Keratinocyte (primary cell): ENCODE results near the gene WNT7B. TPM values are rescaled to one million over a fixed set of nuclear protein-coding genes. Genes with fewer than 3 reads are reported as not detected.

Experiments
- DNase-seq: peaks from one replicate; pipeline ENCODE4 v3.0.0-alpha.2; 2011; ENCODE audit warnings: low read depth, missing footprints, low spot score
- FAIRE-seq: peaks from 2 replicates; lab custom pipeline; 2011; peaks lifted over from hg19 to GRCh38; lab: Jason Lieb, UNC
- H2AFZ ChIP-seq: 2 replicates; pipeline ENCODE4 v1.6.0; 2012; ENCODE audit warnings: low read length, control low read depth, inconsistent platforms; ENCODE audit not compliant: control insufficient read depth
- H3K27ac ChIP-seq: 2 replicates; pipeline ENCODE4 v1.5.1; 2011; ENCODE audit warnings: low read length; ENCODE audit not compliant: control insufficient read depth, insufficient read depth
- H3K27me3 ChIP-seq: 3 replicates; pipeline ENCODE4 v1.6.0; 2011; ENCODE audit warnings: low read length; ENCODE audit not compliant: control insufficient read depth, insufficient read depth; ENCODE audit errors: extremely low read depth
- H3K36me3 ChIP-seq, 2 experiments: 2 replicates in 1 of 2; 3 replicates in 1 of 2; pipeline ENCODE4 v1.5.1; 2011; ENCODE audit warnings: low read length in 2 of 2, mild to moderate bottlenecking in 1 of 2; ENCODE audit not compliant: control insufficient read depth in 2 of 2, insufficient read depth in 2 of 2; ENCODE audit errors: extremely low read depth in 1 of 2
- H3K4me1 ChIP-seq: 3 replicates; pipeline ENCODE4 v1.5.1; 2011; ENCODE audit warnings: low read length; ENCODE audit not compliant: control insufficient read depth, insufficient read depth; ENCODE audit errors: extremely low read depth
- H3K4me2 ChIP-seq: 3 replicates; pipeline ENCODE4 v1.6.0; 2011; ENCODE audit warnings: low read depth, low read length; ENCODE audit not compliant: control insufficient read depth, insufficient read depth; ENCODE audit errors: extremely low read depth
- H3K4me3 ChIP-seq, 3 experiments: fragments of 200-600 bp in 1 of 3; sonication (generic) in 1 of 3; 2 replicates in 2 of 3; 3 replicates in 1 of 3; pipeline ENCODE4 v1.5.1; 2011 to 2016; ENCODE audit warnings: low read length in 3 of 3, mild to moderate bottlenecking in 3 of 3, control low read depth in 2 of 3, inconsistent platforms in 1 of 3, low read depth in 1 of 3, mixed read lengths in 1 of 3, mixed run types in 1 of 3, moderate library complexity in 1 of 3; ENCODE audit not compliant: control insufficient read depth in 2 of 3, insufficient read depth in 2 of 3; ENCODE audit errors: extremely low read depth in 1 of 3
- H3K79me2 ChIP-seq: 2 replicates; pipeline ENCODE4 v1.6.0; 2012; ENCODE audit warnings: low read length; ENCODE audit not compliant: control insufficient read depth, insufficient read depth
- H3K9ac ChIP-seq: 3 replicates; pipeline ENCODE4 v1.6.0; 2011; ENCODE audit warnings: low read length; ENCODE audit not compliant: control insufficient read depth, insufficient read depth; ENCODE audit errors: extremely low read depth
- H3K9me1 ChIP-seq: 3 replicates; pipeline ENCODE4 v1.6.0; 2011; ENCODE audit warnings: low read length; ENCODE audit not compliant: control insufficient read depth, insufficient read depth; ENCODE audit errors: extremely low read depth
- H3K9me3 ChIP-seq: 2 replicates; pipeline ENCODE4 v1.5.1; 2012; ENCODE audit warnings: low read depth, low read length; ENCODE audit not compliant: control insufficient read depth
- H4K20me1 ChIP-seq: 3 replicates; pipeline ENCODE4 v1.6.0; 2011; ENCODE audit warnings: low read length; ENCODE audit not compliant: control insufficient read depth, insufficient read depth; ENCODE audit errors: extremely low read depth
- CTCF ChIP-seq, 3 experiments: IDR thresholded peaks in 1 of 3; conservative IDR thresholded peaks in 1 of 3; optimal IDR thresholded peaks in 1 of 3; 2 replicates in 2 of 3; 3 replicates in 1 of 3; pipeline versions ENCODE3 to v1.5.1; 2011; ENCODE audit warnings: low read length in 3 of 3, mild to moderate bottlenecking in 3 of 3, moderate library complexity in 2 of 3, control low read depth in 1 of 3, inconsistent platforms in 1 of 3; ENCODE audit not compliant: insufficient read depth in 2 of 3; ENCODE audit errors: extremely low read depth in 1 of 3
- EZH2 ChIP-seq: IDR thresholded peaks from one replicate; pipeline ENCODE4 v1.6.1; 2012; ENCODE audit warnings: inconsistent platforms, mild to moderate bottlenecking, low read length, moderate library complexity
- dilution Hi-C: fragments of 300-500 bp; cut with MboI; formaldehyde crosslinking; loops from one replicate; pipeline ENCODE4 v1.7.0; 2020; ENCODE audit warnings: low sequenced_read_pairs; ENCODE audit not compliant: extremely low pct_ligation_motif_present
- polyA plus RNA-seq, 5 experiments: library from polyadenylated mRNA; depleted of rRNA in 3 of 5; stranded (reverse) in 3 of 5; stranded (forward) in 1 of 5; unstranded in 1 of 5; fragments of >200 nt; gene quantifications; 1 replicate in 1 of 5; 2 replicates in 3 of 5; 3 replicates in 1 of 5; pipeline versions ENCODE4 v1.2.1 to v1.2.3, GENCODE V29; 2011 to 2012; ENCODE audit warnings: missing spikeins in 2 of 5, low read depth in 1 of 5, low replicate concordance in 1 of 5

WNT7B gene
- polyA plus RNA-seq, 1 donor (not counting 4 experiments of a cell fraction or from before 2014, with no cell fraction given), result 1.7 TPM

- H3K27me3 ChIP-seq, result peaks cover 29% of the 10 kb centered on the region
- FAIRE-seq (no peak), DNase-seq (no peak)
- TF ChIP-seq CTCF (optimal IDR thresholded peaks at IDR 0.05 in 1 of 3, IDR thresholded peaks at IDR 0.05 in 1 of 3, conservative IDR thresholded peaks at IDR 0.05 in 1 of 3; ENCODE audit: extremely low read depth in 1 of 3, insufficient read depth in 2 of 3, low read length in 3 of 3), result no peak
- TF ChIP-seq EZH2, result no peak
- no peaks in the 10 kb centered on the region for H3K36me3 ChIP-seq
- dilution Hi-C loops, result no loop called here
- no peak overlapping the region for H3K9ac ChIP-seq
- H4K20me1 ChIP-seq, result peaks cover 2% of the 10 kb centered on the region
- no peaks in the 10 kb centered on the region for H3K79me2 ChIP-seq
- H3K4me1 ChIP-seq, result peaks cover 20% of the 10 kb centered on the region
- H3K9me1 ChIP-seq, result no peaks in the 10 kb centered on the region
- H3K4me2 ChIP-seq, result no peak overlapping the region
- H3K4me3 ChIP-seq, result no peak overlapping the region
- H2AFZ ChIP-seq, result no peak overlapping the region
- no peak overlapping the region for H3K27ac ChIP-seq
- peaks cover 8% of the 10 kb centered on the region for H3K9me3 ChIP-seq
These were observed 59.8 kb downstream of the WNT7B start for GRCh38 chr22:45917146-45917545.

GRCh38 chr22:45916515-45916914, 60.4 kb downstream of the WNT7B start:
- Histone ChIP-seq H4K20me1 (peaks cover 2% of the 10 kb centered on the region), H2AFZ (no peak overlapping the region), H3K36me3 (no peaks in the 10 kb centered on the region), H3K9me3 (peaks cover 8% of the 10 kb centered on the region), H3K9me1 (no peaks in the 10 kb centered on the region), H3K27ac (no peak overlapping the region), H3K9ac (no peak overlapping the region), H3K4me2 (no peak overlapping the region), H3K4me3 (no peak overlapping the region), H3K4me1 (peaks cover 26% of the 10 kb centered on the region), H3K79me2 (no peaks in the 10 kb centered on the region), H3K27me3 (peaks cover 31% of the 10 kb centered on the region)
- no peak for FAIRE-seq
- no peak for DNase-seq
- TF ChIP-seq CTCF (optimal IDR thresholded peaks at IDR 0.05 in 1 of 3, IDR thresholded peaks at IDR 0.05 in 1 of 3, conservative IDR thresholded peaks at IDR 0.05 in 1 of 3; ENCODE audit: extremely low read depth in 1 of 3, insufficient read depth in 2 of 3, low read length in 3 of 3) (no peak), EZH2 (no peak)
- dilution Hi-C loops, result no loop called here
